GM12878 (cell line): ENCODE measurements around the gene TBC1D9B. TPM values are rescaled to one million over a fixed set of nuclear protein-coding genes. Genes with fewer than 3 reads are reported as not detected.

Experiments used
- ATAC-seq: fragments of 200-7000 bp; cut with Tn5 transposase; 3 replicates; pipeline ENCODE4 v1.9.1; 2020; ENCODE audit warnings: mild to moderate bottlenecking, moderate library complexity
- BruUV-seq: library from RNA; stranded (reverse); fragments of 400-500 nt; replicated peaks from 2 replicates; lab custom pipeline; 2021; lab: Mats Ljungman, UMichigan
- CTCF ChIA-PET: fragments of 300-600 bp; sonication (Branson Sonifier 250); formaldehyde crosslinking; extraction: SDS; loops from one replicate; lab custom pipeline; 2021; ENCODE audit warnings: inconsistent platforms; lab: Yijun Ruan, JAX
- POLR2A ChIA-PET: fragments of 350-600 bp; formaldehyde crosslinking; extraction: SDS; loops from one replicate; lab custom pipeline; 2021; ENCODE audit warnings: inconsistent platforms; lab: Charles Lee
- RAD21 ChIA-PET: fragments of 300-600 bp; sonication (Branson Sonifier 250); formaldehyde crosslinking; loops from one replicate; lab custom pipeline; 2023; ENCODE audit warnings: antibody characterized with exemption; ENCODE audit not compliant: unreplicated experiment; lab: Charles Lee
- SMC1A ChIA-PET: fragments of 300-600 bp; sonication (Branson Sonifier 250); formaldehyde crosslinking; loops from one replicate; lab custom pipeline; 2023; ENCODE audit not compliant: unreplicated experiment, uncharacterized antibody; lab: Charles Lee
- DNase-seq: peaks from one replicate; pipeline ENCODE4 v3.0.0-alpha.2; 2011; ENCODE audit warnings: low read depth, low spot score
- FAIRE-seq: peaks from 3 replicates; lab custom pipeline; 2011; peaks lifted over from hg19 to GRCh38; lab: Jason Lieb, UNC
- H2AFZ ChIP-seq: 2 replicates; pipeline ENCODE4 v1.6.0; 2011; ENCODE audit warnings: low read depth, low read length, control low read depth; ENCODE audit not compliant: control insufficient read depth
- H3K27ac ChIP-seq: 2 replicates; pipeline ENCODE4 v1.5.1; 2011; ENCODE audit warnings: control low read depth; ENCODE audit not compliant: control insufficient read depth, insufficient read depth
- H3K27me3 ChIP-seq, 2 experiments: replicated peaks in 1 of 2; 2 replicates each; pipeline versions ENCODE4 v1.6.0 to v1.6.1; 2011; ENCODE audit warnings: low read length in 1 of 2; ENCODE audit not compliant: control insufficient read depth in 2 of 2, insufficient read depth in 2 of 2
- H3K36me3 ChIP-seq, 2 experiments: 2 replicates each; pipeline ENCODE4 v1.5.1; 2011; ENCODE audit warnings: low read length in 1 of 2; ENCODE audit not compliant: control insufficient read depth in 2 of 2, insufficient read depth in 2 of 2
- H3K4me1 ChIP-seq: 2 replicates; pipeline ENCODE4 v1.6.1; 2011; ENCODE audit warnings: mild to moderate bottlenecking, low read length, moderate library complexity, mixed read lengths; ENCODE audit not compliant: control insufficient read depth, insufficient read depth
- H3K4me2 ChIP-seq: 2 replicates; pipeline ENCODE4 v1.6.0; 2011; ENCODE audit warnings: control low read depth; ENCODE audit not compliant: control insufficient read depth, insufficient read depth
- H3K4me3 ChIP-seq: fragments of 200-600 bp; sonication (generic); 2 replicates; pipeline ENCODE4 v1.5.1; 2016
- H3K79me2 ChIP-seq: 2 replicates; pipeline ENCODE4 v1.6.0; 2011; ENCODE audit warnings: low read length; ENCODE audit not compliant: control insufficient read depth, insufficient read depth
- H3K9ac ChIP-seq: 2 replicates; pipeline ENCODE4 v1.8.0; 2011; ENCODE audit warnings: low read length, control low read depth, mixed read lengths; ENCODE audit not compliant: control insufficient read depth, insufficient read depth
- H3K9me3 ChIP-seq: replicated peaks from 3 replicates; pipeline ENCODE4 v1.5.1; 2011; ENCODE audit warnings: mild to moderate bottlenecking, low read length; ENCODE audit not compliant: control insufficient read depth, insufficient read depth
- H4K20me1 ChIP-seq: 2 replicates; pipeline ENCODE4 v1.6.0; 2011; ENCODE audit not compliant: control insufficient read depth, insufficient read depth
- EP300 ChIP-seq, 2 experiments: fragments of 150-350 bp in 1 of 2; IDR thresholded peaks; 2 replicates each; pipeline ENCODE4 v1.6.1; 2011 to 2012; ENCODE audit warnings: low read depth in 2 of 2, low read length in 2 of 2, borderline replicate concordance in 1 of 2, improper control_type of control experiment in 1 of 2, inconsistent platforms in 1 of 2; ENCODE audit not compliant: control insufficient read depth in 1 of 2
- ETV6 ChIP-seq, 2 experiments: fragments of 450-650 bp in 1 of 2; IDR thresholded peaks in 1 of 2; conservative IDR thresholded peaks in 1 of 2; 2 replicates each; pipeline ENCODE4 v1.6.1; 2014; ENCODE audit warnings: antibody characterized with exemption in 1 of 2, borderline replicate concordance in 1 of 2, low read depth in 1 of 2, mild to moderate bottlenecking in 1 of 2, moderate library complexity in 1 of 2
- FOS ChIP-seq: IDR thresholded peaks from 3 replicates; pipeline ENCODE4 v1.6.1; 2011; ENCODE audit warnings: borderline replicate concordance; ENCODE audit not compliant: insufficient read length; ENCODE audit errors: extremely low read depth
- IRF5 ChIP-seq: fragments of 450-650 bp; IDR thresholded peaks from 2 replicates; pipeline ENCODE4 v1.6.1; 2017; ENCODE audit warnings: borderline replicate concordance
- MEF2A ChIP-seq: IDR thresholded peaks from 2 replicates; pipeline ENCODE4 v1.6.1; 2011; ENCODE audit warnings: low read depth, mild to moderate bottlenecking, low read length, moderate library complexity; ENCODE audit not compliant: insufficient read depth
- NR2C2 ChIP-seq: IDR thresholded peaks from 2 replicates; pipeline ENCODE4 v1.6.1; 2011; ENCODE audit warnings: borderline replicate concordance, low read depth; ENCODE audit not compliant: control insufficient read depth, insufficient read length
- PKNOX1 ChIP-seq: fragments of 450-650 bp; IDR thresholded peaks from 2 replicates; pipeline ENCODE4 v1.6.1; 2016; ENCODE audit warnings: mild to moderate bottlenecking
- PML ChIP-seq: IDR thresholded peaks from 2 replicates; pipeline ENCODE4 v1.6.1; 2012; ENCODE audit warnings: low read length, inconsistent platforms
- SIX5 ChIP-seq: IDR thresholded peaks from 2 replicates; pipeline ENCODE4 v1.6.1; 2011; ENCODE audit warnings: mild to moderate bottlenecking, low read depth, low read length, moderate library complexity; ENCODE audit not compliant: severe bottlenecking
- SMAD1 ChIP-seq: fragments of 450-650 bp; IDR thresholded peaks from 2 replicates; pipeline ENCODE4 v1.6.1; 2018; ENCODE audit warnings: mild to moderate bottlenecking, low read depth; ENCODE audit not compliant: partially characterized antibody
- ZBTB33 ChIP-seq: fragments of 450-650 bp; IDR thresholded peaks from 2 replicates; pipeline ENCODE4 v1.6.1; 2017; ENCODE audit warnings: mild to moderate bottlenecking
- ZNF274 ChIP-seq: IDR thresholded peaks from one replicate; pipeline ENCODE4 v1.8.0; 2011; ENCODE audit not compliant: insufficient read length, insufficient read depth
- WGBS: methylation state at CpG from one replicate; pipeline ENCODE4 v1.1.6; 2016; ENCODE audit warnings: low lambda C conversion rate; ENCODE audit not compliant: insufficient replicate concordance, insufficient coverage; ENCODE audit errors: missing lambda C conversion rate; 5-methylcytosine and 5-hydroxymethylcytosine counted together
- in situ Hi-C: fragments of 300-500 bp; cut with MboI; formaldehyde crosslinking; loops from 9 replicates; pipeline ENCODE4 v1.14.3; 2018; ENCODE audit warnings: mixed read lengths
- intact Hi-C: fragments of 100-400 bp; cut with micrococcal nuclease; formaldehyde crosslinking; loops from one replicate; pipeline ENCODE4 v1.14.2; 2022; ENCODE audit not compliant: unreplicated experiment
- polyA plus RNA-seq, 11 experiments: library from polyadenylated mRNA; depleted of rRNA in 4 of 11; unstranded in 6 of 11; stranded (reverse) in 5 of 11; fragments of >200 nt; fragmentation: Nextera tagmentation in 4 of 11; fragmentation: Illumina TruSeq in 1 of 11; extraction: Ambion mirVana in 4 of 11; extraction: Trizol in 1 of 11; gene quantifications; 1 replicate in 1 of 11; 2 replicates in 10 of 11; pipeline versions ENCODE4 v1.2.1 to v1.2.3, GENCODE V29; 2011 to 2016; ENCODE audit warnings: inconsistent platforms in 2 of 11, missing spikeins in 2 of 11, low read depth in 1 of 11
- total RNA-seq, 4 experiments: library from RNA; depleted of rRNA in 3 of 4; stranded (reverse); fragments of >200 nt in 3 of 4; fragmentation: Illumina TruSeq in 1 of 4; extraction: Trizol in 1 of 4; gene quantifications; 2 replicates each; pipeline versions ENCODE4 v1.2.1 to v1.2.3, GENCODE V29; 2013 to 2021
- TF ChIP-seq, protein P1 (sequence below): fragments of 450-650 bp; formaldehyde crosslinking; IDR thresholded peaks from 2 replicates; pipeline ENCODE4 v1.5.0; 2022; ENCODE audit warnings: mild to moderate bottlenecking, missing genetic modification characterization

Gene TBC1D9B
- total and polyA plus RNA-seq, 10 of the 15 experiments (the other 5 are each of a cell fraction or from before 2014, with no cell fraction given): 4.0 to 74.2 (median 34.6) TPM

DNA sequence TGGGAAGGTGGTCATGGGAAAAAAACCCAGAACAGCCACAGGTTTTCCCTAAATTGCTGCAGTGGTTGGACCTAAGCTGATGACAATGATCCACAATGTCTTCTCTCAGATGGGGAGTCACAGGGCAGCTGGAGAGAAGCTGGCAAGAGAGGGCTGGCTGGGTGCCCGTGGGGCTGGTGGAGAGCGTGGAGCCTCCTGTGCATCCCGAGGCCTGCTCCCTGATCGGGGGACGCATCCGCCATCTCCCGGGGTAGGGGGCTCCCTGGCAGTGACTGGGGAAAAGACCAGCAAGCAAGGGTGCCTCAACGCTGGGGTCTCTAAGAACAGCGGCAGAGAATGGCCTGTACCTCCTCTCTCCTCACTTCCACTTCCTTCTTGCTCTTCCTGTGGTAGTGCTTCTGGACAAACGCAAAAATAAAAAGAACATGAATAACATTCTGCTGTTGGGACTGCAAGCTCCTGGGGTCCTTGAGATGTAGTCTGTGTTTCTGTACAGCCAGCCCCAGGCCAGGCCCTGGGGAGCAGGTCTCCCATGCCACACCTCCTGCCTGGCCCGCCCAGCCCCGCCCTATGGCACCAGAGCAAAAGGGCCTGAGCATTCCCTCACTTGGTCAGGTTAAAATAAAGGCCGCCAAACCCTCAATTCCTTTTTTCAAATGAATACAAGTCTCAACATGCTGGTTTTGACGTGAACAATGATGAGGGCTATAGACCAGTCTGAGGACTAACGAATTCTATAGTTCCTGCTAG is 42.0 kb downstream of the TBC1D9B start (continued):
- TF ChIP-seq, protein P1, sequence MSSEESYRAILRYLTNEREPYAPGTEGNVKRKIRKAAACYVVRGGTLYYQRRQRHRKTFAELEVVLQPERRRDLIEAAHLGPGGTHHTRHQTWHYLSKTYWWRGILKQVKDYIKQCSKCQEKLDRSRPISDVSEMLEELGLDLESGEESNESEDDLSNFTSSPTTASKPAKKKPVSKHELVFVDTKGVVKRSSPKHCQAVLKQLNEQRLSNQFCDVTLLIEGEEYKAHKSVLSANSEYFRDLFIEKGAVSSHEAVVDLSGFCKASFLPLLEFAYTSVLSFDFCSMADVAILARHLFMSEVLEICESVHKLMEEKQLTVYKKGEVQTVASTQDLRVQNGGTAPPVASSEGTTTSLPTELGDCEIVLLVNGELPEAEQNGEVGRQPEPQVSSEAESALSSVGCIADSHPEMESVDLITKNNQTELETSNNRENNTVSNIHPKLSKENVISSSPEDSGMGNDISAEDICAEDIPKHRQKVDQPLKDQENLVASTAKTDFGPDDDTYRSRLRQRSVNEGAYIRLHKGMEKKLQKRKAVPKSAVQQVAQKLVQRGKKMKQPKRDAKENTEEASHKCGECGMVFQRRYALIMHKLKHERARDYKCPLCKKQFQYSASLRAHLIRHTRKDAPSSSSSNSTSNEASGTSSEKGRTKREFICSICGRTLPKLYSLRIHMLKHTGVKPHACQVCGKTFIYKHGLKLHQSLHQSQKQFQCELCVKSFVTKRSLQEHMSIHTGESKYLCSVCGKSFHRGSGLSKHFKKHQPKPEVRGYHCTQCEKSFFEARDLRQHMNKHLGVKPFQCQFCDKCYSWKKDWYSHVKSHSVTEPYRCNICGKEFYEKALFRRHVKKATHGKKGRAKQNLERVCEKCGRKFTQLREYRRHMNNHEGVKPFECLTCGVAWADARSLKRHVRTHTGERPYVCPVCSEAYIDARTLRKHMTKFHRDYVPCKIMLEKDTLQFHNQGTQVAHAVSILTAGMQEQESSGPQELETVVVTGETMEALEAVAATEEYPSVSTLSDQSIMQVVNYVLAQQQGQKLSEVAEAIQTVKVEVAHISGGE (CRISPR knock-in tag): no peak
- no peak for TF ChIP-seq SMAD1
- TF ChIP-seq SIX5: no peak
- TF ChIP-seq MEF2A: no peak
- TF ChIP-seq ZNF274: no peak
- TF ChIP-seq IRF5: no peak

DNA sequence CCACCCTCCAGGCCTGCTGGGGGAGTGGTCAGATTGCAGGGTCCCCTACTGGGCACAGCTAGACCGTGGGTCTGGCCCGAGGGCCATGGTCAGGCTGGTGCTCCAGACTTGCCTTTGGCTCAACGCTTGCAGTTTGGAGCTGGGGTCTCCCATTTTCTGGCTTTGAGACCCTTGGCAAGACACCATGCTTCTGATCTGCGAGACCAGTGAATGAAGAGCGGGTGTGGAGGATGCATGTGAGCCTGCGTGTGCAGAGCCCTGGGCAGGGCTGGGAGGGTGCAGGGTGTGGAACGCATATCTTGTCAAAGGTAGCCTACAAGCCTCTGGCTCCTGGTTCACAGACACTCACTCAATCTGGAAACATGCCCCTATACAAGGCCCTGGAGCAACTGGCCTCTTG is 43.0 kb downstream of the TBC1D9B start:
- RAD21 ChIA-PET: no interaction called here
- TF ChIP-seq FOS (no peak), PML (no peak), ETV6 (conservative IDR thresholded peaks at IDR 0.05 in 1 of 2, IDR thresholded peaks at IDR 0.05 in 1 of 2; ENCODE audit: borderline replicate concordance in 1 of 2, low read depth in 1 of 2) (no peak), PKNOX1 (no peak), EP300 (IDR thresholded peaks at IDR 0.05; ENCODE audit: borderline replicate concordance in 1 of 2, control insufficient read depth in 1 of 2, low read depth in 2 of 2, low read length in 2 of 2) (no peak), ZBTB33 (no peak), NR2C2 (no peak)

More for the DNA sequence above, 43.0 kb downstream of the TBC1D9B start:
- BruUV-seq: no TSS peak
- no peaks in the 10 kb centered on the region for H3K27me3 ChIP-seq
- no peak for DNase-seq
- H4K20me1 ChIP-seq: no peaks in the 10 kb centered on the region
- ChIA-PET SMC1A (no interaction called here), CTCF (no interaction called here), POLR2A (no interaction called here)
- WGBS: 91% methylated on average over 7 of the region's 7 CpGs
- H3K9me3 ChIP-seq: no peaks in the 10 kb centered on the region; the same call in 1 of the 3 replicates
- in situ Hi-C loops (no loop called here), intact Hi-C loops (no loop called here)
- H3K9ac ChIP-seq: no peak overlapping the region
- FAIRE-seq: no peak
- H2AFZ ChIP-seq: no peak overlapping the region
- no peak overlapping the region for H3K4me3 ChIP-seq
- H3K79me2 ChIP-seq: no peaks in the 10 kb centered on the region
- no peak overlapping the region for H3K27ac ChIP-seq
- peaks cover 1 to 13% of the 10 kb centered on the region in 2 experiments; a peak in 3 of 4 replicates for H3K36me3 ChIP-seq
- H3K4me2 ChIP-seq: no peak overlapping the region
- no peaks in the 10 kb centered on the region for H3K4me1 ChIP-seq
- no peak for ATAC-seq
